Mucosa of descending colon (tissue), 3 donors: ENCODE results near the gene CLDN11. TPM values are rescaled to one million over a fixed set of nuclear protein-coding genes. Genes with fewer than 3 reads are reported as not detected.

Source experiments
- ATAC-seq: fragments of 200-7000 bp; cut with Tn5 transposase; one replicate; pipeline ENCODE4 v1.9.1; 2020; ENCODE audit warnings: mild to moderate bottlenecking, moderate library complexity
- DNase-seq, 3 donors: peaks; one replicate each; pipeline ENCODE4 v3.0.0-alpha.2; 2020
- H3K36me3 ChIP-seq: fragments of 200-600 bp; one replicate; pipeline ENCODE4 v1.8.0; 2021; ENCODE audit warnings: low read depth, mild to moderate bottlenecking
- H3K4me1 ChIP-seq: fragments of 200-600 bp; one replicate; pipeline ENCODE4 v1.8.0; 2021; ENCODE audit warnings: low read depth, mild to moderate bottlenecking
- H3K4me3 ChIP-seq: fragments of 200-600 bp; one replicate; pipeline ENCODE4 v1.8.0; 2021; ENCODE audit warnings: mild to moderate bottlenecking
- H3K9me3 ChIP-seq: fragments of 200-600 bp; one replicate; pipeline ENCODE4 v1.8.0; 2021; ENCODE audit warnings: mild to moderate bottlenecking
- intact Hi-C, 2 donors: fragments of 100-400 bp; cut with DNase I in 1 of 2; cut with micrococcal nuclease in 1 of 2; formaldehyde crosslinking; loops; one replicate each; pipeline versions ENCODE4 v1.11.0 to v1.11.1; 2022; cut with DNase I, micrococcal nuclease
- total RNA-seq, 3 donors: library from RNA; stranded (reverse); fragmentation: NEBNext Ultra II Directional in 2 of 3; extraction: Animal tissue kit (Norgen Biotek cat#: 25700) in 2 of 3; gene quantifications; one replicate each; pipeline versions ENCODE4 v1.2.1 to v1.2.4, GENCODE V29; 2021 to 2023
- TF ChIP-seq, protein P1 (sequence below): fragments of 200-600 bp; IDR thresholded peaks from one replicate; pipeline ENCODE4 v1.8.0; 2022; ENCODE audit warnings: antibody characterized with exemption, mild to moderate bottlenecking
- donor health status: DM: no; HTN: no; CAD: no; lungs with moderate emphysema.
- donor health status: DM: no; HTN: no; CAD: no.
- donor health status: DM: no; HTN: yes; CAD: no.

The CLDN11 gene
- total RNA-seq, 3 donors from 2014 or later = 2.8 to 15.9 (median 5.9) TPM

- intact Hi-C loops = no loop called here
- Histone ChIP-seq H3K9me3 (no peaks in the 10 kb centered on the region), H3K4me1 (no peaks in the 10 kb centered on the region), H3K4me3 (no peak overlapping the region), H3K36me3 (no peaks in the 10 kb centered on the region)
- ATAC-seq (no peak), DNase-seq (no peak)
- TF ChIP-seq, protein P1, sequence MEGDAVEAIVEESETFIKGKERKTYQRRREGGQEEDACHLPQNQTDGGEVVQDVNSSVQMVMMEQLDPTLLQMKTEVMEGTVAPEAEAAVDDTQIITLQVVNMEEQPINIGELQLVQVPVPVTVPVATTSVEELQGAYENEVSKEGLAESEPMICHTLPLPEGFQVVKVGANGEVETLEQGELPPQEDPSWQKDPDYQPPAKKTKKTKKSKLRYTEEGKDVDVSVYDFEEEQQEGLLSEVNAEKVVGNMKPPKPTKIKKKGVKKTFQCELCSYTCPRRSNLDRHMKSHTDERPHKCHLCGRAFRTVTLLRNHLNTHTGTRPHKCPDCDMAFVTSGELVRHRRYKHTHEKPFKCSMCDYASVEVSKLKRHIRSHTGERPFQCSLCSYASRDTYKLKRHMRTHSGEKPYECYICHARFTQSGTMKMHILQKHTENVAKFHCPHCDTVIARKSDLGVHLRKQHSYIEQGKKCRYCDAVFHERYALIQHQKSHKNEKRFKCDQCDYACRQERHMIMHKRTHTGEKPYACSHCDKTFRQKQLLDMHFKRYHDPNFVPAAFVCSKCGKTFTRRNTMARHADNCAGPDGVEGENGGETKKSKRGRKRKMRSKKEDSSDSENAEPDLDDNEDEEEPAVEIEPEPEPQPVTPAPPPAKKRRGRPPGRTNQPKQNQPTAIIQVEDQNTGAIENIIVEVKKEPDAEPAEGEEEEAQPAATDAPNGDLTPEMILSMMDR = no peak
Measured at GRCh38 chr3:170448584-170448983, 29.9 kb downstream of the CLDN11 start.

DNA sequence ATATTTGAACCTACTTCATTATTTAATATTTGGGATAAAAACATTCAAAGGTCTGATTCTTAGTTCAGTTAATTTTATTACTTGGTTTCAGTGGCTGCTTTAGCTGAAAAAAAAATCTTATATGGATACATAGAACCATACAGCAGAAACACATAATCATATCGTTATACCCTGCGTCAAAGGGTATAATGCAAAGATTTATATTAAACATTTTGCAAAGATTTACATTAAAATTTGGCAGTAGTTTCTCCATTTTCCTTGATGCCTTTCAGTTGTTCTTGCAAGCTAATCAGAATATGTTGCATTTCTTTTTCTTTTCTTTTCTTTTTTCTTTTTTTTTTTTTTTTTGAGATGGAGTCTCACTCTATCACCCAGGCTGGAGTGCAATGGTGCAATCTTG is 31.4 kb downstream of the CLDN11 start:
- intact Hi-C loops = no loop called here
- DNase-seq (no peak), ATAC-seq (no peak)
- no peaks in the 10 kb centered on the region for H3K36me3 ChIP-seq
- no peaks in the 10 kb centered on the region for H3K4me1 ChIP-seq
- no peaks in the 10 kb centered on the region for H3K9me3 ChIP-seq
- no peak overlapping the region for H3K4me3 ChIP-seq
- TF ChIP-seq, protein P1 = no peak

- intact Hi-C loops = no loop called here
Measured at GRCh38 chr3:170454509-170454908, 35.8 kb downstream of the CLDN11 start.

DNA sequence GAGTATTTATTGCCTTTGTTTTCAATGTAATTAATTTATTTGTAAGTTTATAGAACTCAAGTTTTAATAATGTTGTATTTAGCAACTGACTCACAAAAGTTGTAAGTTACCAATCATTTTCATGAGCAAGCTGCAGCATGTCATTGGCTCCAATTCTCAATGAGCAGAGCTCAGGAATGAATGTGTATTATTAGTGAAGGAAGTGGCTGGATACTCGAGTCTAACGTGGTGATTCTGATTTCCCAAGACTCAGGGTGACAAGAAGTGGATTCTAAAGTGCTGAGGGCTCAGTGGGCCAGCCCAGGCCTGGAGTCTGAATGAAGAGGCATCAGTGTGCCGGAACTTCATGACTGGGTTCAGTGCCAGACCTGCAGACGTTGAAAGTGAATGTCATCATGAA is 39.6 kb downstream of the CLDN11 start:
- H3K4me3 ChIP-seq = no peak overlapping the region
- ATAC-seq = no peak
- H3K36me3 ChIP-seq = no peaks in the 10 kb centered on the region
- TF ChIP-seq, protein P1 = no peak
- no peaks in the 10 kb centered on the region for H3K9me3 ChIP-seq
- no peak for DNase-seq
- no peaks in the 10 kb centered on the region for H3K4me1 ChIP-seq
- intact Hi-C loops = no loop called here

More at GRCh38 chr3:170454509-170454908, 35.8 kb downstream of the CLDN11 start:
- no peak overlapping the region for H3K4me3 ChIP-seq
- ATAC-seq (no peak), DNase-seq (no peak)
- H3K36me3 ChIP-seq = no peaks in the 10 kb centered on the region
- H3K4me1 ChIP-seq = no peaks in the 10 kb centered on the region
- TF ChIP-seq, protein P1 = no peak
- H3K9me3 ChIP-seq = no peaks in the 10 kb centered on the region

GRCh38 chr3:170463011-170463410 is 44.3 kb downstream of the CLDN11 start:
- ATAC-seq (no peak), DNase-seq (no peak)
- H3K9me3 ChIP-seq = no peaks in the 10 kb centered on the region
- no peak overlapping the region for H3K4me3 ChIP-seq
- H3K4me1 ChIP-seq = no peaks in the 10 kb centered on the region
- TF ChIP-seq, protein P1 = no peak
- no peaks in the 10 kb centered on the region for H3K36me3 ChIP-seq
- intact Hi-C loops = no loop called here

DNA sequence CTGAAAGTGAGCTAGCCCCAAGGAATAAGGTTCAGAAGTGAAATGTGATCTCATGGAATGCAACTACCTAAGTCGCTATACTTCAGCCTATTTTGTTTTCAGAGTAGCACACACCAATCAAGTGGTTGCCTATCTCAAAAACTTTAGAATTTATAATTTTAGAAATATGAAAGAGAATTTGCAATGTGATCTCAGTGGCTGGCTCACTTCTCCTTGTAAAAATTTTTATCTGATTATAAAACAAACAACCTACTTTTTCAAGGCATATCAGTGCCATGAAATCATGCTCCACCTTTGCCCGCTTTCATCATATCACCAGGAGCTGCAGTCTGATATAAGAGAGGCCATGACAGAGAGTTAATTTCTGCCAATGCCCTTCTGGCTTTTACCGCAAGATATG is 47.3 kb downstream of the CLDN11 start:
- Histone ChIP-seq H3K4me3 (no peak overlapping the region), H3K36me3 (no peaks in the 10 kb centered on the region), H3K4me1 (no peaks in the 10 kb centered on the region), H3K9me3 (no peaks in the 10 kb centered on the region)
- no peak for DNase-seq
- ATAC-seq = peak; percentile 46
- TF ChIP-seq, protein P1 = no peak
- intact Hi-C loops = no loop called here
